ENCODE results near the gene EXOC6B.

DNA sequence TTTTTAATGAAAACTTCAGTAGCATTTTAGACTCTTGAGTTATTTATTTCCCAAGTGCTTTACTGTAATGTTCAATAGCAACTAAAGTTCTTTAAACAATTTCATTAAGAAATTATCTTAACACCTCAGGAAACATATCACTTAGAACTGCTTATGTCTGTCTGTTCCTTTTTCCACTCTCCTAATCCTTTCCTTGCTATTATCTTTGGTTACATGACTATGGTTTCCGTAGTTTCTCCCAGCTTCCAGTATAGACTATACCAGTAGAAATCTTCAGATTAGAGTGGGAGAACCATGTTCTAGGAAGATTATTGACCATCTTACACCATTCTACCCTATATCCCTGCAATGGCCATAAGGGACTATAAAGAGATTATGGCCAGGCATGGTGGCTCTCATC, 280.0 kb downstream of the EXOC6B start:
- TF ChIP-seq POLR2A (IDR thresholded peaks at IDR 0.05) = no peak
- TF ChIP-seq, protein P1, sequence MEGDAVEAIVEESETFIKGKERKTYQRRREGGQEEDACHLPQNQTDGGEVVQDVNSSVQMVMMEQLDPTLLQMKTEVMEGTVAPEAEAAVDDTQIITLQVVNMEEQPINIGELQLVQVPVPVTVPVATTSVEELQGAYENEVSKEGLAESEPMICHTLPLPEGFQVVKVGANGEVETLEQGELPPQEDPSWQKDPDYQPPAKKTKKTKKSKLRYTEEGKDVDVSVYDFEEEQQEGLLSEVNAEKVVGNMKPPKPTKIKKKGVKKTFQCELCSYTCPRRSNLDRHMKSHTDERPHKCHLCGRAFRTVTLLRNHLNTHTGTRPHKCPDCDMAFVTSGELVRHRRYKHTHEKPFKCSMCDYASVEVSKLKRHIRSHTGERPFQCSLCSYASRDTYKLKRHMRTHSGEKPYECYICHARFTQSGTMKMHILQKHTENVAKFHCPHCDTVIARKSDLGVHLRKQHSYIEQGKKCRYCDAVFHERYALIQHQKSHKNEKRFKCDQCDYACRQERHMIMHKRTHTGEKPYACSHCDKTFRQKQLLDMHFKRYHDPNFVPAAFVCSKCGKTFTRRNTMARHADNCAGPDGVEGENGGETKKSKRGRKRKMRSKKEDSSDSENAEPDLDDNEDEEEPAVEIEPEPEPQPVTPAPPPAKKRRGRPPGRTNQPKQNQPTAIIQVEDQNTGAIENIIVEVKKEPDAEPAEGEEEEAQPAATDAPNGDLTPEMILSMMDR (IDR thresholded peaks at IDR 0.05) = no peak
